MCF 10A (cell line): ENCODE results near the gene CD209. TPM values are rescaled to one million over a fixed set of nuclear protein-coding genes. Genes with fewer than 3 reads are reported as not detected.
"Not testable (repeated sequence)": the region's sequence is repeated elsewhere in the genome, so short reads cannot be mapped to it uniquely, and the experiment has no call there.

Experiments used
- BruUV-seq: library from RNA; stranded (reverse); fragments of 400-500 nt; replicated peaks from 2 replicates; lab custom pipeline; 2021; lab: Mats Ljungman, UMichigan
- CTCF ChIA-PET: fragments of 300-600 bp; sonication (Branson Sonifier 250); formaldehyde crosslinking; extraction: SDS; loops from one replicate; lab custom pipeline; 2021; ENCODE audit warnings: antibody characterized with exemption, inconsistent platforms; lab: Yijun Ruan, JAX
- POLR2A ChIA-PET: fragments of 300-600, 350-650 bp; sonication (Branson Sonifier 250); formaldehyde crosslinking; extraction: SDS; loops from one replicate; lab custom pipeline; 2020; ENCODE audit warnings: antibody characterized with exemption, inconsistent platforms; lab: Yijun Ruan, JAX
- DNase-seq: peaks from one replicate; pipeline ENCODE4 v3.0.0-alpha.2; 2018; ENCODE audit not compliant: unreplicated experiment
- H3K27ac Mint-ChIP-seq: one replicate; pipeline ENCODE4 v1.8.0; 2022; ENCODE audit warnings: mild to moderate bottlenecking, low read depth, mixed read lengths; ENCODE audit not compliant: unreplicated experiment
- H3K27me3 Mint-ChIP-seq: one replicate; pipeline ENCODE4 v1.8.0; 2022; ENCODE audit warnings: mixed read lengths; ENCODE audit not compliant: insufficient read depth, unreplicated experiment
- H3K36me3 Mint-ChIP-seq: one replicate; pipeline ENCODE4 v1.8.0; 2022; ENCODE audit warnings: mild to moderate bottlenecking, moderate library complexity, mixed read lengths; ENCODE audit not compliant: insufficient read depth, unreplicated experiment
- H3K4me1 Mint-ChIP-seq: one replicate; pipeline ENCODE4 v1.8.0; 2022; ENCODE audit warnings: mixed read lengths; ENCODE audit not compliant: insufficient read depth, unreplicated experiment
- H3K4me3 Mint-ChIP-seq: one replicate; pipeline ENCODE4 v1.8.0; 2022; ENCODE audit warnings: mild to moderate bottlenecking, moderate library complexity, mixed read lengths; ENCODE audit not compliant: unreplicated experiment
- H3K9me3 Mint-ChIP-seq: one replicate; pipeline ENCODE4 v1.8.0; 2022; ENCODE audit warnings: mixed read lengths; ENCODE audit not compliant: unreplicated experiment
- CTCF ChIP-seq: fragments of 200-600 bp; IDR thresholded peaks from one replicate; pipeline ENCODE4 v1.8.0; 2022; ENCODE audit warnings: antibody characterized with exemption, mild to moderate bottlenecking; ENCODE audit not compliant: unreplicated experiment
- intact Hi-C: fragments of 100-400 bp; cut with micrococcal nuclease; formaldehyde crosslinking; loops from 2 replicates; pipeline ENCODE4 v1.14.1; 2022
- total RNA-seq: library from RNA; stranded (reverse); gene quantifications from 2 replicates; pipeline ENCODE4 v1.2.3, GENCODE V29; 2022

CD209 gene
- total RNA-seq, 1 experiment from 2014 or later, result not detected

GRCh38 chr19:7756258-7756657 is 8.9 kb upstream of the CD209 start:
- POLR2A ChIA-PET, result no interaction called here
- no TSS peak for BruUV-seq
- Mint-ChIP-seq H3K4me1 (peaks cover 3% of the 10 kb centered on the region), H3K36me3 (no peaks in the 10 kb centered on the region), H3K9me3 (peaks cover 9% of the 10 kb centered on the region), H3K4me3 (no peak overlapping the region), H3K27ac (no peak overlapping the region), H3K27me3 (no peaks in the 10 kb centered on the region)
- intact Hi-C loops, result no loop called here
- CTCF ChIA-PET, result no interaction called here
- no peak for DNase-seq
- TF ChIP-seq CTCF, result no peak

- Mint-ChIP-seq H3K4me3 (no peak overlapping the region), H3K36me3 (no peaks in the 10 kb centered on the region), H3K9me3 (peaks cover 7% of the 10 kb centered on the region), H3K27ac (no peak overlapping the region), H3K4me1 (peaks cover 7% of the 10 kb centered on the region), H3K27me3 (peaks cover 17% of the 10 kb centered on the region)
- BruUV-seq, result no TSS peak
- POLR2A ChIA-PET, result no interaction called here
- CTCF ChIA-PET, result interaction anchor here (0.7 kb wide), 1 partner anchor 9 kb away, joined by 4 read pairs; no protein-coding TSS in a partner anchor
- intact Hi-C loops, result no loop called here
- no peak for TF ChIP-seq CTCF
- DNase-seq, result peak; percentile 15
Measured at GRCh38 chr19:7751157-7751783, 3.9 kb upstream of the CD209 start.

- peak; percentile 23 for DNase-seq
- ChIA-PET CTCF (interaction anchor here (0.7 to 1.2 kb wide), 2 partner anchors 21 to 110 kb away, joined by 3 to 5 read pairs; no protein-coding TSS in a partner anchor), POLR2A (no interaction called here)
Measured at GRCh38 chr19:7748756-7749155, 1.4 kb upstream of the CD209 start.

GRCh38 chr19:7748171-7748570 is 837 bp upstream of the CD209 start:
- TF ChIP-seq CTCF, result no peak
- Mint-ChIP-seq H3K4me1 (peaks cover 7% of the 10 kb centered on the region), H3K9me3 (peaks cover 7% of the 10 kb centered on the region), H3K4me3 (no peak overlapping the region), H3K27ac (no peak overlapping the region), H3K27me3 (peaks cover 38% of the 10 kb centered on the region), H3K36me3 (no peaks in the 10 kb centered on the region)
- BruUV-seq, result no TSS peak
- POLR2A ChIA-PET, result no interaction called here
- intact Hi-C loops, result no loop called here
- DNase-seq, result no peak
- CTCF ChIA-PET, result interaction anchor here (0.6 to 1.7 kb wide), 4 partner anchors 9 to 154 kb away, joined by 3 to 6 read pairs (median 4); no protein-coding TSS in a partner anchor

More at GRCh38 chr19:7748756-7749155, 1.4 kb upstream of the CD209 start:
- H3K27ac Mint-ChIP-seq, result no peak overlapping the region
- intact Hi-C loops, result no loop called here
- H3K36me3 Mint-ChIP-seq, result no peaks in the 10 kb centered on the region
- TF ChIP-seq CTCF, result peak; percentile 12
- H3K4me3 Mint-ChIP-seq, result no peak overlapping the region
- H3K27me3 Mint-ChIP-seq, result peaks cover 32% of the 10 kb centered on the region
- peaks cover 7% of the 10 kb centered on the region for H3K9me3 Mint-ChIP-seq
- peaks cover 7% of the 10 kb centered on the region for H3K4me1 Mint-ChIP-seq
- no TSS peak for BruUV-seq

GRCh38 chr19:7746306-7746705 is 1.0 kb downstream of the CD209 start:
- H3K4me1 Mint-ChIP-seq, DNase-seq, H3K4me3 Mint-ChIP-seq, H3K27ac Mint-ChIP-seq, POLR2A ChIA-PET, CTCF ChIA-PET, H3K36me3 Mint-ChIP-seq, intact Hi-C loops, BruUV-seq, H3K9me3 Mint-ChIP-seq: not testable (repeated sequence)
- peaks cover 56% of the 10 kb centered on the region for H3K27me3 Mint-ChIP-seq
